ENCODE data around the gene ZNF91. TPM values are rescaled to one million over a fixed set of nuclear protein-coding genes. Genes with fewer than 3 reads are reported as not detected.

Gene ZNF91
- total RNA-seq, 1 experiment from 2014 or later: 43.5 TPM

DNA sequence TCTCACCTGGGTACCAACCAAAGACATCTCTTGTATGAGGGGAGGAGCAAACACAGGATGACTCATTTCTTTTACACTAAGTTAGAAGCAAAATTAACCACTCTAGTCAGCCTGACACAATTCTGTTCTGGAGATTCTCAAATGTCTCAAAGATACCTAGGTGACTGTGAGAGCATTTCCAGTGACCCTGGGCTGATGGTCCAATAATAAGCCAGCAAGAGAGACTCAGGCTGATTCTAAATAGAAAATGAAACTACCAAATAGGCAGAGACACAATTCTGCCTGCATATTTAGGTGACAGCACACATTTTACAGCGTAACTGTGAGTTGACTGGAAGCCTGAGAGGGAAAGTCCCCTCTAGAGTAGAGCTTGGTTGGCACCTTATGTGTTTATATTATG lies 16.3 kb downstream of the ZNF91 start:
- Histone ChIP-seq H3K56ac (ENCODE audit: insufficient read length, low read depth, low read length) (no peak overlapping the region), H4K91ac (ENCODE audit: insufficient read length, low read depth, low read length) (no peak overlapping the region)

More for the DNA sequence above, 16.3 kb downstream of the ZNF91 start:
- Mint-ChIP-seq H3K9me3 (peaks cover 7 to 72% of the 10 kb centered on the region in 2 experiments; a peak in 4 of 5 replicates), H3K27me3 (ENCODE audit: low read depth) (no peaks in the 10 kb centered on the region), H3K36me3 (ENCODE audit: insufficient read depth in 1 of 3, low read depth in 3 of 3) (peaks cover 47 to 77% (median 71%) of the 10 kb centered on the region in 3 experiments), H3K4me1 (peaks cover 5 to 7% of the 10 kb centered on the region in 2 experiments; a peak in 3 of 4 replicates), H3K4me3 (no peak overlapping the region), H3K27ac (no peak overlapping the region; a peak in 1 of 7 replicates)
- Histone ChIP-seq H4K5ac (ENCODE audit: insufficient read length, low read depth, low read length) (no peak overlapping the region), H2BK5ac (ENCODE audit: insufficient read length, low read length) (no peak overlapping the region), H2AFZ (ENCODE audit: low read length) (no peak overlapping the region), H3T11ph (ENCODE audit: low read length) (no peak overlapping the region), H3K14ac (ENCODE audit: insufficient read depth, low read length) (no peak overlapping the region), H3K23me2 (ENCODE audit: insufficient read length, low read depth, low read length, poor library complexity, severe bottlenecking) (no peaks in the 10 kb centered on the region), H2BK12ac (ENCODE audit: insufficient read length, low read depth, low read length) (no peak overlapping the region), H4K20me1 (ENCODE audit: control insufficient read depth, insufficient read depth, insufficient read length) (no peaks in the 10 kb centered on the region), H3K23ac (ENCODE audit: insufficient read length, low read depth, low read length) (no peak overlapping the region), H3K4ac (ENCODE audit: low read depth, low read length) (no peak overlapping the region), H3K4me1 (ENCODE audit: insufficient read depth, low read length) (no peaks in the 10 kb centered on the region), H2AK5ac (ENCODE audit: insufficient read length, low read length) (no peak overlapping the region), H3K79me1 (ENCODE audit: insufficient read depth, low read depth, low read length, poor library complexity, severe bottlenecking) (no peaks in the 10 kb centered on the region), H2BK15ac (ENCODE audit: low read depth, low read length) (no peak overlapping the region), H3K79me2 (ENCODE audit: insufficient read depth, low read length) (peaks cover 12% of the 10 kb centered on the region; the same call in 1 of the 2 replicates), H3K18ac (ENCODE audit: insufficient read length, low read depth, low read length) (no peak overlapping the region), H3K27me3 (ENCODE audit: insufficient read depth, low read length) (no peaks in the 10 kb centered on the region), H3K9me3 (ENCODE audit: control insufficient read depth, low read depth, low read length) (no peaks in the 10 kb centered on the region), H3K27ac (ENCODE audit: insufficient read length, low read depth, low read length) (no peak overlapping the region), H2BK20ac (ENCODE audit: low read depth, low read length, poor library complexity, severe bottlenecking) (no peak overlapping the region), H4K8ac (replicated peaks; ENCODE audit: insufficient read length, low read depth, low read length) (no peak overlapping the region), H3K4me2 (ENCODE audit: insufficient read depth, insufficient read length, low read length) (no peak overlapping the region), H2BK120ac (ENCODE audit: low read depth, low read length, poor library complexity, severe bottlenecking) (no peak overlapping the region), H3K9ac (ENCODE audit: extremely low read depth, insufficient read length, low read length) (no peak overlapping the region)
- no peak for DNase-seq
- WGBS (ENCODE audit: extremely low coverage, insufficient read length, low lambda C conversion rate): no CpG with 5 or more reads among the region's 1 CpG
- TF ChIP-seq, protein P1, sequence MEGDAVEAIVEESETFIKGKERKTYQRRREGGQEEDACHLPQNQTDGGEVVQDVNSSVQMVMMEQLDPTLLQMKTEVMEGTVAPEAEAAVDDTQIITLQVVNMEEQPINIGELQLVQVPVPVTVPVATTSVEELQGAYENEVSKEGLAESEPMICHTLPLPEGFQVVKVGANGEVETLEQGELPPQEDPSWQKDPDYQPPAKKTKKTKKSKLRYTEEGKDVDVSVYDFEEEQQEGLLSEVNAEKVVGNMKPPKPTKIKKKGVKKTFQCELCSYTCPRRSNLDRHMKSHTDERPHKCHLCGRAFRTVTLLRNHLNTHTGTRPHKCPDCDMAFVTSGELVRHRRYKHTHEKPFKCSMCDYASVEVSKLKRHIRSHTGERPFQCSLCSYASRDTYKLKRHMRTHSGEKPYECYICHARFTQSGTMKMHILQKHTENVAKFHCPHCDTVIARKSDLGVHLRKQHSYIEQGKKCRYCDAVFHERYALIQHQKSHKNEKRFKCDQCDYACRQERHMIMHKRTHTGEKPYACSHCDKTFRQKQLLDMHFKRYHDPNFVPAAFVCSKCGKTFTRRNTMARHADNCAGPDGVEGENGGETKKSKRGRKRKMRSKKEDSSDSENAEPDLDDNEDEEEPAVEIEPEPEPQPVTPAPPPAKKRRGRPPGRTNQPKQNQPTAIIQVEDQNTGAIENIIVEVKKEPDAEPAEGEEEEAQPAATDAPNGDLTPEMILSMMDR (conservative IDR thresholded peaks at IDR 0.05): no peak

All from H9 (cell line).